Pons (tissue), 1 donor: ENCODE results near the gene CFAP251.

Experiments used
- DNase-seq: peaks from one replicate; pipeline ENCODE4 v3.0.0-alpha.2; 2016; ENCODE audit warnings: low spot score

The CFAP251 gene

GRCh38 chr12:122052285-122052684, 133.9 kb downstream of the CFAP251 start:
- DNase-seq = no peak
